Activated CD4-positive, alpha-beta T cell treated with anti-CD3 and anti-CD28 coated beads, Interleukin-2, amount 50 U/mL, for 48 hours (primary cell): ENCODE measurements around the gene ATP8B3.

Experiments
- DNase-seq, 2 experiments: peaks; one replicate each; pipeline ENCODE4 v3.0.0-alpha.2; 2020

The ATP8B3 gene

DNA sequence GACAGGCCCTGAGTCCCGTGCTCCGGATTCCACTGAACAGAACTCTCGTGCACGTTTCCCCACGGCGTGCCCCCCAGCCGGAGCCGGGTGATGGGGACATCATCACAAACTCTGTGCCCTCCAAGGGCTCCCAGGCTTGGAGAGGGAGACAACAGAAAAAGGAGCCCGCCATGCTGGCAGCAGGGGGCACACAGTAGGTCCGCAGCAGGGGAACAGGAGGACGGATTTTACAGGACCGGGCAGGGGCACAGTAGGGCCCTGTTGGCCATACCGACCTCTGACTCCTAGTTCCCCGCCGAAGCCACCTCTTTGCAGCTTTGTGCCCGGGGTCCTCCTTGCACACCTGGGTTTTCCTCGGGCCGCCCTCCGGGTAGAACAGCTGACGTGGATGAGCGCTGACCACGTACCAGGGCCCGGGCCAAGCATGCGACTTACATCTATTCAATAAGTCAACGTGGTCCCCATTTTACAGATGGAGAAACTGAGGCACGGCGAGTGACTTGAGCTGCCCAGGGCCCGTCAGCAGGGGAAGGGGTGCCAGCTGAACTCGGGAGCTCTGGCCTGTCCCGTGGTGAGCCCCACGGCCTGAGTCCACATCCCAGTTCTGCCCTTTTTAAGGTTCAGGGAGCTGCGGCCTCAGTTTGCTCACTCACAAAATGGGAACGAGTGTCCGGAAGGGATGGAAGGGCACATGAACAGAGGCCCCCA is 68.9 kb downstream of the ATP8B3 start:
- DNase-seq = no peak

DNA sequence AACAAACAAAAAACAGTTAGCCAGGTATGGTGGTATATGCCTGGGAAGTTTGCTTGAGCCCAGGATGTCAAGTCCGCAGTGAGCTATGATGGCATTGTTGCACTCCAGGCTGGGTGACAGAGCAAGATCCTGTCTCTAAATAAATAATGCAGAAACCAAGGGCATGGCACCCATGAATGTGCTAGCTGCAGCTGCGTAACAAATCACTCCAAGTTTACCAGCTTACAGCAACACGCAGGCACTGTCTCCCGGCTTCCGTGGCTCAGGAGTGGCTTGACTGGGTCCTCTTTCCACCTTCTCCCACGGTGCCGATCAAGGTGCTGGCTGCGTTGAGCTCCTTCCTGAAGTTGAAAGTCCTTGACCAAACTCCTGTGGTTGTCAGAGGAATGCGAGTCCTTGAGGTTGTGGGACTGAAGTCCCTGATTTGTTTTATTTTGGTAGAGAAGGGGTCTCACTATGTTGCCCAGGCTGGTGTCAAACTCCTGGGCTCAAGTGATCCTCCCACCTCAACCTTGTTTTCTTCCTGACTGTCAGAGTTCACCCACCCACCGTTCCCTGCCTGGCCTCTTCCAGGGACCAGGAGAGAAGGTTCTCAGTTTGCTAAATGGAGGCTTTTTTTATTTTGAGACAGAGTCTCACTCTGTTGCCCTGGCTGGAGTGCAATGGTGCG is 72.0 kb downstream of the ATP8B3 start:
- no peak for DNase-seq

DNA sequence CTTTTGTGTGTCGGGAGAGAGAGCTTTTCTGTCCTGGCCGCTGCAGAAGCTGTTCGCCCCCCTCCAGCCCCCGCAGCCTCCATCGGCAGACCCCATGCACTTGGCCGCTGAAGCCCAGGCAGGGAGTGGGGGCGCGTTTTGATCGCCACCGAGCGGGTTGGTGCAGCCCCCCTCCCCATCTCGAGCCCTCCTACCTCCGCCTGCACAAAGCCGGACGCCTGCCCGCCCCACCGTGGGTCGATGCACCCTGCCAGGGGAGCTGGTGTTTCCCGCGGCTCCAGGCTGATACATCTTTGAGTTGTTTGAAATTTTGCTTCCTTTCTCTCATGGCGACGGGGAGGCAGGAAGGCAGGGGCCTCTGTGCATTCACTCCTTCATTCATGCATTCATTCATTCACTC is 75.1 kb downstream of the ATP8B3 start:
- no peak for DNase-seq

DNA sequence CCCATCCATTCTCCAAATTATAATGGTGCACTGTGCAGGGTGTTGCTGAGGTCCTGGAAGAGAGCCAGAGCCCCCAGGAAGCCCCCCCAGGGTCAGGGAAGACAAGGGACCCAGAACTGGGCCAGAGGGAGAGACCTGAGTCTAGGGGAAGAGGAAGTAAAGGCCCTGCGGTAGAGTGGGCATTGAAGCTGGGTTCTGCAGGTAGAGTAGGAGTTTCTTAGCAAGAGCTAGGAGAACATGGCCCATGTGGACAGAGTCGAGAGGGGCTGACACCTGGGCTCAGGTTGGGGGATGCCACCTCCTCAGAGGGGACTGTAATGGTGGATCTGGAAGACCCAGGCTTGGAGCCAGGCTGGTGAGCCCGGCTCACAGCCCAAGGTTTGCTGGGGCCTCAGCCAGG is 75.8 kb downstream of the ATP8B3 start:
- no peak for DNase-seq

DNA sequence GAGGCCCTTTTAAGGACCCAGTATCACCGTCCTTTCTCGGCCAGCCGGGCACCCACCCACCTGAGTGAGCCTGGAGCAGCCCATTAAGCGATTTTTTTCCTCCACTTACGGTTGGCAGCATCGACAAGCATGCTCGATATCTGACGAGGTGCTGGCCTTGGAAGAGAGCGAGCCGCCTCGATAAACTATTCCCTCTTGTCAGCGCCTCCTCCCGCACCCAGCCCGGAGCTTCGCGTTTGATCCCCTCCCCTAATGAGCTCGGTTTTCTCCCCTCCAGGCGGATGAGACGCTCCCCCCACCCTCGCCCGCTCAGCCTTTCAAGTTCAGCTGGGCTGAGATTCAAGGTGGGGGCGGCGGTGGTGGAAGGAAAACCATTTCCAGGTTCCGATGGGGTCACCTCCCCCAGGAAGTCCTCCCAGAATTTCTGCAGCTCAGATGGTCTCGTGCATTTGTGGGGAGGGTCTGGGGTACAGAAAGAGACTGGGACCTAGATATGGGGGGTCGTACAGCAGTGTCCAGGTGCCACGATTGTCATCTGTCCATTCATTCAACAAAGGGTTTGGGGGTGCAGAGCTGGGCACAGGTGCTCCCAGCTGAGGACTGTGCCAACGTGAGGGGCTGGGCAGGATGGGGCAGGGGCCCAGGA is 77.6 kb downstream of the ATP8B3 start:
- no peak for DNase-seq
